HepG2 (cell line): ENCODE data around the gene PLXNA4. TPM values are rescaled to one million over a fixed set of nuclear protein-coding genes. Genes with fewer than 3 reads are reported as not detected.

ENCODE experiments used
- ATAC-seq: fragments of 200-7000 bp; cut with Tn5 transposase; 3 replicates; pipeline ENCODE4 v1.9.1; 2020; ENCODE audit warnings: mild to moderate bottlenecking, moderate library complexity
- BruUV-seq: library from RNA; stranded (reverse); fragments of 400-500 nt; replicated peaks from 2 replicates; lab custom pipeline; 2021; lab: Mats Ljungman, UMichigan
- CTCF ChIA-PET: fragments of 300-600 bp; formaldehyde crosslinking; extraction: SDS; loops from one replicate; lab custom pipeline; 2021; ENCODE audit warnings: low total read pairs, inconsistent platforms, low intra/inter-chr PET ratio; lab: Yijun Ruan, JAX
- POLR2A ChIA-PET: fragments of 350-600 bp; sonication (Branson Sonifier 250); formaldehyde crosslinking; loops from one replicate; lab custom pipeline; 2020; ENCODE audit warnings: antibody characterized with exemption, inconsistent platforms; lab: Yijun Ruan, JAX
- DNase-seq: peaks from one replicate; pipeline ENCODE4 v3.0.0-alpha.2; 2015; ENCODE audit warnings: low spot score
- FAIRE-seq: peaks from 3 replicates; lab custom pipeline; 2011; peaks lifted over from hg19 to GRCh38; lab: Jason Lieb, UNC
- H2AFZ ChIP-seq: one replicate; pipeline ENCODE4 v1.6.1; 2011; ENCODE audit warnings: low read length, inconsistent platforms
- H3K27ac ChIP-seq: fragments of 300-600 bp; 3 replicates; pipeline ENCODE4 v1.8.0; 2011; ENCODE audit warnings: mixed run types, mild to moderate bottlenecking, mixed read lengths, low read length, inconsistent platforms; ENCODE audit not compliant: insufficient read depth; ENCODE audit errors: extremely low read length
- H3K27me3 ChIP-seq, 2 experiments: fragments of 200-600 bp in 1 of 2; 2 replicates in 1 of 2; 3 replicates in 1 of 2; pipeline versions ENCODE4 v1.6.0 to v1.8.0; 2011; ENCODE audit warnings: low read length in 2 of 2, mild to moderate bottlenecking in 2 of 2, moderate library complexity in 2 of 2, inconsistent platforms in 1 of 2; ENCODE audit not compliant: insufficient read depth in 2 of 2, control insufficient read depth in 1 of 2
- H3K36me3 ChIP-seq, 2 experiments: fragments of 200-600 bp in 1 of 2; replicated peaks in 1 of 2; 2 replicates in 1 of 2; 3 replicates in 1 of 2; pipeline versions ENCODE4 v1.5.1 to v1.8.0; 2011; ENCODE audit warnings: low read length in 2 of 2, inconsistent platforms in 1 of 2; ENCODE audit not compliant: insufficient read depth in 2 of 2, control insufficient read depth in 1 of 2
- H3K4me1 ChIP-seq: 2 replicates; pipeline ENCODE4 v1.5.1; 2012; ENCODE audit warnings: low read length, inconsistent platforms; ENCODE audit not compliant: insufficient read depth
- H3K4me2 ChIP-seq: 2 replicates; pipeline ENCODE4 v1.6.0; 2011; ENCODE audit warnings: low read depth, low read length, inconsistent platforms
- H3K4me3 ChIP-seq, 3 experiments: fragments of 200-600 bp in 1 of 3; sonication (generic), shearing (Covaris generic) in 1 of 3; replicated peaks in 1 of 3; 2 replicates each; pipeline ENCODE4 v1.5.1; 2011 to 2016; ENCODE audit warnings: low read length in 3 of 3, inconsistent platforms in 2 of 3, low read depth in 2 of 3, mild to moderate bottlenecking in 2 of 3, control low read depth in 1 of 3, mixed read lengths in 1 of 3; ENCODE audit not compliant: insufficient read depth in 1 of 3
- H3K79me2 ChIP-seq: one replicate; pipeline ENCODE4 v1.6.1; 2011; ENCODE audit warnings: low read length, inconsistent platforms; ENCODE audit not compliant: insufficient read depth
- H3K9ac ChIP-seq: 2 replicates; pipeline ENCODE4 v1.6.0; 2011; ENCODE audit warnings: mild to moderate bottlenecking, low read depth, low read length, inconsistent platforms; ENCODE audit not compliant: insufficient read depth
- H3K9me3 ChIP-seq: 2 replicates; pipeline ENCODE4 v1.5.1; 2012; ENCODE audit warnings: mild to moderate bottlenecking, low read length
- H4K20me1 ChIP-seq: 2 replicates; pipeline ENCODE4 v1.6.0; 2011; ENCODE audit warnings: inconsistent platforms, mild to moderate bottlenecking, low read length, moderate library complexity; ENCODE audit not compliant: insufficient read depth
- ATF7 ChIP-seq, 2 experiments: fragments of 450-650 bp in 1 of 2; sonication (generic) in 1 of 2; formaldehyde crosslinking in 1 of 2; IDR thresholded peaks; 2 replicates each; pipeline versions ENCODE4 v1.4.0 to v1.6.1; 2016 to 2020; ENCODE audit warnings: antibody characterized with exemption in 1 of 2, mild to moderate bottlenecking in 1 of 2, missing genetic modification reagents in 1 of 2
- DRAP1 ChIP-seq: IDR thresholded peaks from 2 replicates; pipeline ENCODE4 v1.6.1; 2016; ENCODE audit warnings: missing genetic modification reagents, missing compliant biosample characterization
- GPBP1L1 ChIP-seq: sonication (generic); formaldehyde crosslinking; IDR thresholded peaks from 2 replicates; pipeline ENCODE4 v1.5.0; 2020; ENCODE audit warnings: mild to moderate bottlenecking, missing genetic modification reagents
- HDAC2 ChIP-seq: sonication (generic); formaldehyde crosslinking; IDR thresholded peaks from 2 replicates; pipeline ENCODE4 v1.4.0; 2020; ENCODE audit warnings: missing genetic modification reagents
- HOXA9 ChIP-seq: sonication (generic); formaldehyde crosslinking; IDR thresholded peaks from 2 replicates; pipeline ENCODE4 v1.8.1; 2022; ENCODE audit warnings: missing genetic modification reagents, mild to moderate bottlenecking, moderate library complexity, borderline replicate concordance
- NFKBIZ ChIP-seq: IDR thresholded peaks from 2 replicates; pipeline ENCODE4 v1.6.1; 2018; ENCODE audit warnings: missing genetic modification reagents, missing compliant biosample characterization
- NONO ChIP-seq, 2 experiments: fragments of 450-650 bp in 1 of 2; sonication (generic) in 1 of 2; formaldehyde crosslinking in 1 of 2; IDR thresholded peaks in 1 of 2; conservative IDR thresholded peaks in 1 of 2; 2 replicates each; pipeline versions ENCODE4 v1.6.1 to v1.8.0; 2017 to 2022; ENCODE audit warnings: mild to moderate bottlenecking in 1 of 2, missing genetic modification reagents in 1 of 2, moderate library complexity in 1 of 2
- RBM39 ChIP-seq: fragments of 200-400 bp; formaldehyde crosslinking; IDR thresholded peaks from one replicate; pipeline ENCODE4 v1.6.1; 2018; ENCODE audit warnings: antibody characterized with exemption, mild to moderate bottlenecking, low read depth, low read length; ENCODE audit not compliant: poor library complexity, severe bottlenecking
- TAF15 ChIP-seq: fragments of 200-400 bp; formaldehyde crosslinking; IDR thresholded peaks from one replicate; pipeline ENCODE4 v1.6.1; 2018; ENCODE audit warnings: mild to moderate bottlenecking, low read depth, low read length; ENCODE audit not compliant: poor library complexity, severe bottlenecking
- TOE1 ChIP-seq: sonication (generic); formaldehyde crosslinking; IDR thresholded peaks from 2 replicates; pipeline ENCODE4 v1.4.0; 2020; ENCODE audit warnings: mild to moderate bottlenecking, missing genetic modification reagents
- ZC3H13 ChIP-seq: sonication (generic); formaldehyde crosslinking; IDR thresholded peaks from 2 replicates; pipeline ENCODE4 v1.8.1; 2023; ENCODE audit warnings: mild to moderate bottlenecking, missing genetic modification reagents, moderate library complexity
- ZNF124 ChIP-seq: sonication (generic); formaldehyde crosslinking; IDR thresholded peaks from 2 replicates; pipeline ENCODE4 v1.4.0; 2020; ENCODE audit warnings: missing genetic modification reagents
- ZNF136 ChIP-seq: sonication (generic); formaldehyde crosslinking; IDR thresholded peaks from 2 replicates; pipeline ENCODE4 v1.8.1; 2022; ENCODE audit warnings: low read depth, mild to moderate bottlenecking, moderate library complexity, missing genetic modification reagents
- ZNF230 ChIP-seq: sonication (generic); formaldehyde crosslinking; IDR thresholded peaks from 2 replicates; pipeline ENCODE4 v1.4.0; 2020; ENCODE audit warnings: mild to moderate bottlenecking, missing genetic modification reagents
- ZNF543 ChIP-seq: sonication (generic); formaldehyde crosslinking; IDR thresholded peaks from 2 replicates; pipeline ENCODE4 v1.4.0; 2020; ENCODE audit warnings: mild to moderate bottlenecking, missing genetic modification reagents
- ZSCAN29 ChIP-seq: sonication (generic); formaldehyde crosslinking; conservative IDR thresholded peaks from 2 replicates; pipeline ENCODE4 v1.4.0; 2020; ENCODE audit warnings: mild to moderate bottlenecking, missing genetic modification reagents
- WGBS: methylation state at CpG from one replicate; pipeline ENCODE4 v1.1.6; 2017; ENCODE audit warnings: low lambda C conversion rate; 5-methylcytosine and 5-hydroxymethylcytosine counted together
- in situ Hi-C: cut with HindIII; loops from 2 replicates; pipeline ENCODE4 v1.10.0; 2017; ENCODE audit warnings: low pct_unique_long_range_greater_than_20kb; ENCODE audit not compliant: extremely low pct_ligation_motif_present
- intact Hi-C: fragments of 100-400 bp; cut with micrococcal nuclease; formaldehyde crosslinking; loops from one replicate; pipeline ENCODE4 v1.10.0; 2022; ENCODE audit not compliant: unreplicated experiment
- polyA plus RNA-seq, 8 experiments: library from polyadenylated mRNA; depleted of rRNA in 3 of 8; stranded (reverse) in 7 of 8; unstranded in 1 of 8; fragments of >200 nt; fragmentation: Illumina TruSeq in 4 of 8; extraction: Trizol in 4 of 8; gene quantifications; 2 replicates each; pipeline versions ENCODE4 v1.2.1 to v1.2.3, GENCODE V29; 2011 to 2016; ENCODE audit warnings: low read depth in 4 of 8, missing spikeins in 1 of 8, mixed read lengths in 1 of 8; ENCODE audit not compliant: insufficient read depth in 1 of 8
- total RNA-seq, 5 experiments: library from RNA; depleted of rRNA; stranded (reverse); fragments of >200 nt; fragmentation: Illumina TruSeq; extraction: Trizol; gene quantifications; 2 replicates each; pipeline ENCODE4 v1.2.3, GENCODE V29; 2016; ENCODE audit warnings: low read depth in 1 of 5
- TF ChIP-seq, protein P1 (sequence below): sonication (generic); formaldehyde crosslinking; IDR thresholded peaks from 2 replicates; pipeline ENCODE4 v1.4.0; 2020; ENCODE audit warnings: missing genetic modification reagents

The PLXNA4 gene
- total and polyA plus RNA-seq, 2 of the 13 experiments (the other 11 are each of a cell fraction or from before 2014, with no cell fraction given) = 0.01 to 0.04 TPM

DNA sequence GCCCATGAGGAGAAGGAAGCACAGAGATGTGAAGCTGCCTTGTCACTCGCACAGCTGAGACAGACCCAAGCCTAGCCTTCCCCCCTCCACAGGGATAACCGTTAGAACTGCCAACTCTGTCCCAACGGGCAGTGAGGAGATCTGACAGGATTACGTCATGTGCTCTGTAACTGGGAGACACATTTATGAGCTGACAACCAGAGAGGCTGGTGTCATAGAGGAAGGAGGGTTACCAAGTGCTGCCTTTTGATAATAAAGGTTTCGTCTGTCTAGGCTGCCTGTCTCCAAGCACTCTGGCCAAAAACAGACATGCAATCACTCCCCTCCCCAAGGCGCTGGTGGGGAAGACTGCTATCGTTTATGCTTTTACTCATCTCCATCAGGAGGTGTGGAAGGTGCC is 165.9 kb downstream of the PLXNA4 start:
- 0% methylated on average over 2 of the region's 7 CpGs for WGBS
- intact Hi-C loops (no loop called here), in situ Hi-C loops (no loop called here)
- Histone ChIP-seq H3K4me2 (no peak overlapping the region), H3K36me3 (no peaks in the 10 kb centered on the region), H3K27me3 (peaks cover 0 to 16% of the 10 kb centered on the region in 2 experiments; a peak in 2 of 5 replicates), H3K79me2 (no peaks in the 10 kb centered on the region), H3K9ac (no peak overlapping the region), H2AFZ (no peak overlapping the region), H4K20me1 (no peaks in the 10 kb centered on the region), H3K9me3 (no peaks in the 10 kb centered on the region), H3K4me1 (no peaks in the 10 kb centered on the region), H3K27ac (no peak overlapping the region), H3K4me3 (no peak overlapping the region)
- DNase-seq (no peak), FAIRE-seq (no peak), ATAC-seq (no peak)
- TF ChIP-seq ATF7 (IDR thresholded peaks at IDR 0.05) = peak; percentile 73
- TF ChIP-seq ATF7 (CRISPR knock-in tag; IDR thresholded peaks at IDR 0.05) = no peak
- no peak for TF ChIP-seq DRAP1 (CRISPR knock-in tag)
- TF ChIP-seq ZNF543 (CRISPR knock-in tag) = no peak
- BruUV-seq = no TSS peak
- POLR2A ChIA-PET = no interaction called here
- CTCF ChIA-PET = no interaction called here

DNA sequence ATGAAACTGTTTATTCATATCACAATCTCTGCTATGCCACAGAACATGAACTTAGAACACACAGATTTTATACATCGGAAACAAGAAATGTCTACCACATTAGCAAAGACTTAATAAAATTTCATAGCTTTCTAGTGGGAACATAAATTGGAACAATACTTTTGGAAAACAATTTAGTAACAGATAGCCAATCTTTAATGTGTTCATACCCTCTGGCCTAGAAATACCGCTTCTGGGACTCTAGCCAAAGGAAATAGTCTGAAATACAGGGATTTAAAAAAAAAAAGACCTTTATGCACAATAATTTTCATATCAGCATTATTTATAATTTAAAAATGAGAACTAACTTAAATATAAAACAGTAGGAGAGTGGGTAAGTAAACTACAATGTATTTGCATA is 168.5 kb downstream of the PLXNA4 start:
- H3K27ac ChIP-seq = no peak overlapping the region
- H3K36me3 ChIP-seq = no peaks in the 10 kb centered on the region
- H2AFZ ChIP-seq = no peak overlapping the region
- H3K27me3 ChIP-seq = peaks cover under 1 to 30% of the 10 kb centered on the region in 2 experiments; a peak in 3 of 5 replicates
- H3K9ac ChIP-seq = no peak overlapping the region
- H3K4me2 ChIP-seq = no peak overlapping the region
- H3K9me3 ChIP-seq = no peaks in the 10 kb centered on the region
- in situ Hi-C loops (no loop called here), intact Hi-C loops (no loop called here)
- H3K4me3 ChIP-seq = no peak overlapping the region
- 65% methylated on average over 2 of the region's 2 CpGs for WGBS
- ChIA-PET CTCF (no interaction called here), POLR2A (no interaction called here)
- no peak for DNase-seq
- H4K20me1 ChIP-seq = no peaks in the 10 kb centered on the region
- ATAC-seq = no peak
- no peaks in the 10 kb centered on the region for H3K4me1 ChIP-seq
- no peaks in the 10 kb centered on the region for H3K79me2 ChIP-seq
- no TSS peak for BruUV-seq
- FAIRE-seq = no peak
- TF ChIP-seq ZC3H13 (CRISPR knock-in tag) (no peak), NONO (IDR thresholded peaks at IDR 0.05) (no peak), NONO (CRISPR knock-in tag; conservative IDR thresholded peaks at IDR 0.05) (no peak), HDAC2 (CRISPR knock-in tag) (no peak), ZNF136 (CRISPR knock-in tag) (no peak), TOE1 (CRISPR knock-in tag) (no peak), ZSCAN29 (no peak), ZNF230 (no peak), TAF15 (no peak), ZNF124 (CRISPR knock-in tag) (no peak), HOXA9 (no peak), RBM39 (no peak), GPBP1L1 (no peak), NFKBIZ (CRISPR knock-in tag) (no peak)
- TF ChIP-seq, protein P1, sequence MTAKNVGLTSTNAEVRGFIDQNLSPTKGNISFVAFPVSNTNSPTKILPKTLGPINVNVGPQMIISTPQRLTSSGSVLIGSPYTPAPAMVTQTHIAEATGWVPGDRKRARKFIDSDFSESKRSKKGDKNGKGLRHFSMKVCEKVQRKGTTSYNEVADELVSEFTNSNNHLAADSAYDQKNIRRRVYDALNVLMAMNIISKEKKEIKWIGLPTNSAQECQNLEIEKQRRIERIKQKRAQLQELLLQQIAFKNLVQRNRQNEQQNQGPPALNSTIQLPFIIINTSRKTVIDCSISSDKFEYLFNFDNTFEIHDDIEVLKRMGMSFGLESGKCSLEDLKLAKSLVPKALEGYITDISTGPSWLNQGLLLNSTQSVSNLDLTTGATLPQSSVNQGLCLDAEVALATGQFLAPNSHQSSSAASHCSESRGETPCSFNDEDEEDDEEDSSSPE (CRISPR knock-in tag) = no peak
